ENCODE measurements around the gene VPS4A. TPM values are rescaled to one million over a fixed set of nuclear protein-coding genes. Genes with fewer than 3 reads are reported as not detected.

VPS4A gene
- total RNA-seq, 1 experiment from 2014 or later = 45.8 TPM

- ChIA-PET POLR2A (no interaction called here), CTCF (no interaction called here)
- peaks cover 21% of the 10 kb centered on the region for H3K36me3 ChIP-seq (ENCODE audit: control insufficient read depth, insufficient read depth, low read length)
- no peak for TF ChIP-seq CTCF (IDR thresholded peaks at IDR 0.05; ENCODE audit: insufficient read depth in 1 of 2, low read depth in 1 of 2, low read length in 1 of 2, severe bottlenecking in 1 of 2, unreplicated experiment in 1 of 2)
- BruUV-seq (replicated peaks) = no TSS peak
- Mint-ChIP-seq H3K27ac (ENCODE audit: unreplicated experiment) (no peak overlapping the region), H3K4me3 (ENCODE audit: unreplicated experiment) (no peak overlapping the region), H3K36me3 (ENCODE audit: insufficient read depth, unreplicated experiment) (peaks cover 95% of the 10 kb centered on the region), H3K4me1 (ENCODE audit: low read depth, unreplicated experiment) (peaks cover 19% of the 10 kb centered on the region), H3K27me3 (ENCODE audit: insufficient read depth, unreplicated experiment) (no peaks in the 10 kb centered on the region), H3K9me3 (ENCODE audit: unreplicated experiment) (no peaks in the 10 kb centered on the region)
- H3K9me3 ChIP-seq = no peaks in the 10 kb centered on the region
- DNase-seq = peak in 1 of 2 experiments; percentile 30
- H3K4me1 ChIP-seq = peaks cover 13% of the 10 kb centered on the region
- intact Hi-C loops (cut with micrococcal nuclease; ENCODE audit: unreplicated experiment) = no loop called here
- H3K27me3 ChIP-seq (replicated peaks; ENCODE audit: control insufficient read depth, insufficient read depth, low read length) = no peaks in the 10 kb centered on the region
- no peak overlapping the region for H3K4me3 ChIP-seq (ENCODE audit: low read depth, low read length)
Measured at GRCh38 chr16:69322343-69322742, 11.2 kb downstream of the VPS4A start.

GRCh38 chr16:69323415-69323814 is 12.3 kb downstream of the VPS4A start:
- POLR2A ChIA-PET = no interaction called here
- no TSS peak for BruUV-seq (replicated peaks)
- H3K4me1 ChIP-seq = peaks cover 16% of the 10 kb centered on the region

GRCh38 chr16:69324013-69324531 is 12.9 kb downstream of the VPS4A start:
- ChIA-PET POLR2A (no interaction called here), CTCF (interaction anchor here (0.5 kb wide), 1 partner anchor 12 kb away, joined by 5 read pairs; no protein-coding TSS in a partner anchor)
- BruUV-seq (replicated peaks) = no TSS peak
- intact Hi-C loops (cut with micrococcal nuclease; ENCODE audit: unreplicated experiment) = no loop called here
- Mint-ChIP-seq H3K27me3 (ENCODE audit: insufficient read depth, unreplicated experiment) (no peaks in the 10 kb centered on the region), H3K9me3 (ENCODE audit: unreplicated experiment) (no peaks in the 10 kb centered on the region), H3K36me3 (ENCODE audit: insufficient read depth, unreplicated experiment) (peaks cover 97% of the 10 kb centered on the region), H3K4me1 (ENCODE audit: low read depth, unreplicated experiment) (peaks cover 29% of the 10 kb centered on the region), H3K27ac (ENCODE audit: unreplicated experiment) (no peak overlapping the region), H3K4me3 (ENCODE audit: unreplicated experiment) (no peak overlapping the region)
- Histone ChIP-seq H3K36me3 (ENCODE audit: control insufficient read depth, insufficient read depth, low read length) (peaks cover 23% of the 10 kb centered on the region), H3K4me3 (ENCODE audit: low read depth, low read length) (no peak overlapping the region), H3K4me1 (peaks cover 22% of the 10 kb centered on the region), H3K27me3 (replicated peaks; ENCODE audit: control insufficient read depth, insufficient read depth, low read length) (no peaks in the 10 kb centered on the region), H3K9me3 (no peaks in the 10 kb centered on the region)
- DNase-seq = no peak
- no peak for TF ChIP-seq CTCF (IDR thresholded peaks at IDR 0.05; ENCODE audit: insufficient read depth in 1 of 2, low read depth in 1 of 2, low read length in 1 of 2, severe bottlenecking in 1 of 2, unreplicated experiment in 1 of 2)

More at GRCh38 chr16:69323415-69323814, 12.3 kb downstream of the VPS4A start:
- H3K27me3 Mint-ChIP-seq (ENCODE audit: insufficient read depth, unreplicated experiment) = no peaks in the 10 kb centered on the region
- Histone ChIP-seq H3K9me3 (no peaks in the 10 kb centered on the region), H3K27me3 (replicated peaks; ENCODE audit: control insufficient read depth, insufficient read depth, low read length) (no peaks in the 10 kb centered on the region), H3K4me3 (ENCODE audit: low read depth, low read length) (no peak overlapping the region), H3K36me3 (ENCODE audit: control insufficient read depth, insufficient read depth, low read length) (peaks cover 23% of the 10 kb centered on the region)
- no peak overlapping the region for H3K27ac Mint-ChIP-seq (ENCODE audit: unreplicated experiment)
- intact Hi-C loops (cut with micrococcal nuclease; ENCODE audit: unreplicated experiment) = no loop called here
- no peaks in the 10 kb centered on the region for H3K9me3 Mint-ChIP-seq (ENCODE audit: unreplicated experiment)
- peaks cover 97% of the 10 kb centered on the region for H3K36me3 Mint-ChIP-seq (ENCODE audit: insufficient read depth, unreplicated experiment)
- no peak overlapping the region for H3K4me3 Mint-ChIP-seq (ENCODE audit: unreplicated experiment)
- H3K4me1 Mint-ChIP-seq (ENCODE audit: low read depth, unreplicated experiment) = peaks cover 22% of the 10 kb centered on the region
- DNase-seq = no peak
- CTCF ChIA-PET = interaction anchor here (0.5 kb wide), 1 partner anchor 12 kb away, joined by 5 read pairs; no protein-coding TSS in a partner anchor
- no peak for TF ChIP-seq CTCF (IDR thresholded peaks at IDR 0.05; ENCODE audit: insufficient read depth in 1 of 2, low read depth in 1 of 2, low read length in 1 of 2, severe bottlenecking in 1 of 2, unreplicated experiment in 1 of 2)

Measured in Caco-2 (cell line).